Body of pancreas (tissue), 4 donors: ENCODE data around the gene TMUB1. TPM values are rescaled to one million over a fixed set of nuclear protein-coding genes. Genes with fewer than 3 reads are reported as not detected.

Source experiments
- ATAC-seq: fragments of 150-250 bp; one replicate; pipeline ENCODE4 v1.9.1; 2016
- DNase-seq, 4 donors: peaks; one replicate each; pipeline ENCODE4 v3.0.0-alpha.2; 2019
- H3K27ac ChIP-seq, 4 donors: fragments of 200-600 bp; sonication (generic); 1 replicate in 3 of 4; 2 replicates in 1 of 4; pipeline versions ENCODE4 v1.5.1 to v1.6.1; 2016 to 2019; ENCODE audit warnings: mild to moderate bottlenecking in 1 of 4, mixed read lengths in 1 of 4, moderate library complexity in 1 of 4
- H3K27me3 ChIP-seq, 2 donors: fragments of 200-600 bp; sonication (generic); one replicate each; pipeline ENCODE4 v1.6.0; 2016; ENCODE audit warnings: mild to moderate bottlenecking in 1 of 2
- H3K36me3 ChIP-seq, 2 donors: fragments of 200-600 bp; sonication (generic); replicated peaks in 1 of 2; 2 replicates each; pipeline ENCODE4 v1.5.1; 2016; ENCODE audit warnings: low read depth in 2 of 2; ENCODE audit not compliant: insufficient read depth in 1 of 2
- H3K4me1 ChIP-seq: fragments of 200-600 bp; sonication (generic); one replicate; pipeline ENCODE4 v1.6.0; 2016
- H3K4me3 ChIP-seq, 2 donors: fragments of 200-600 bp; sonication (generic); 1 replicate in 1 of 2; 2 replicates in 1 of 2; pipeline ENCODE4 v1.5.1; 2016 to 2019
- H3K9me3 ChIP-seq, 3 donors: fragments of 200-600 bp; sonication (generic); 1 replicate in 2 of 3; 2 replicates in 1 of 3; pipeline ENCODE4 v1.5.1; 2016
- POLR2A ChIP-seq, 3 donors: fragments of 450-650 bp; IDR thresholded peaks; one replicate each; pipeline ENCODE4 v1.6.1; 2016; ENCODE audit warnings: antibody characterized with exemption in 3 of 3, mild to moderate bottlenecking in 2 of 3
- WGBS, 2 donors: methylation state at CpG; one replicate each; pipeline ENCODE4 v1.1.5; 2017; 5-methylcytosine and 5-hydroxymethylcytosine counted together
- intact Hi-C: fragments of 100-400 bp; cut with DNase I; formaldehyde crosslinking; loops from one replicate; pipeline ENCODE4 v1.15.1; 2023
- total RNA-seq, 2 donors: library from RNA; depleted of rRNA; stranded (reverse); fragments of >200 nt; gene quantifications; one replicate each; pipeline ENCODE4 v1.1.0, GENCODE V29; 2016
- TF ChIP-seq, protein P1 (sequence below), 7 experiments: fragments of 450-650 bp in 4 of 7; fragments of 200-600 bp in 3 of 7; sonication (generic) in 3 of 7; IDR thresholded peaks; one replicate each; pipeline ENCODE4 v1.5.1; 2016 to 2019; ENCODE audit warnings: antibody characterized with exemption in 7 of 7

TMUB1 gene
- total RNA-seq, 2 donors from 2014 or later, result 34.9 to 54.2 TPM

DNA sequence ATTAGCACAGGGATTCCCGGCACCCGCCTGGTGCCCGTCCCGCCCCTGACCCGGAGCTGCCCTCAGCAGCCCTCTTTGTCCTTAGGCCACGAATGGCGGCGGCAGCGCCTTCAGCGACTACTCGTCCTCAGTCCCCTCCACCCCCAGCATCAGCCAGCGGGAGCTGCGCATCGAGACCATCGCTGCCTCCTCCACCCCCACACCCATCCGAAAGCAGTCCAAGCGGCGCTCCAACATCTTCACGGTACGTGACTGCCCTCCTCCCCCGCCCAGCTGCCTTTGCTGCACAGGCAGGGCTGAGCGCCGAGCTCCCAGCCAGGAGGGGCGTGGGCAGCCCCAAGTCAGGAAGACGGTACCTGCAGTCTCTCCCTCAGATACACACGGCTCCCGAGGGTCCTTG, 36.6 kb upstream of the TMUB1 start:
- DNase-seq (no peak), ATAC-seq (no peak)
- Histone ChIP-seq H3K27me3 (no peaks in the 10 kb centered on the region), H3K4me3 (no peak overlapping the region), H3K36me3 (peaks cover 0 to 20% of the 10 kb centered on the region in 2 donors), H3K4me1 (peaks cover 18% of the 10 kb centered on the region), H3K9me3 (no peaks in the 10 kb centered on the region), H3K27ac (no peak overlapping the region)
- no peak for TF ChIP-seq POLR2A (IDR thresholded peaks at IDR 0.05)
- TF ChIP-seq, protein P1, sequence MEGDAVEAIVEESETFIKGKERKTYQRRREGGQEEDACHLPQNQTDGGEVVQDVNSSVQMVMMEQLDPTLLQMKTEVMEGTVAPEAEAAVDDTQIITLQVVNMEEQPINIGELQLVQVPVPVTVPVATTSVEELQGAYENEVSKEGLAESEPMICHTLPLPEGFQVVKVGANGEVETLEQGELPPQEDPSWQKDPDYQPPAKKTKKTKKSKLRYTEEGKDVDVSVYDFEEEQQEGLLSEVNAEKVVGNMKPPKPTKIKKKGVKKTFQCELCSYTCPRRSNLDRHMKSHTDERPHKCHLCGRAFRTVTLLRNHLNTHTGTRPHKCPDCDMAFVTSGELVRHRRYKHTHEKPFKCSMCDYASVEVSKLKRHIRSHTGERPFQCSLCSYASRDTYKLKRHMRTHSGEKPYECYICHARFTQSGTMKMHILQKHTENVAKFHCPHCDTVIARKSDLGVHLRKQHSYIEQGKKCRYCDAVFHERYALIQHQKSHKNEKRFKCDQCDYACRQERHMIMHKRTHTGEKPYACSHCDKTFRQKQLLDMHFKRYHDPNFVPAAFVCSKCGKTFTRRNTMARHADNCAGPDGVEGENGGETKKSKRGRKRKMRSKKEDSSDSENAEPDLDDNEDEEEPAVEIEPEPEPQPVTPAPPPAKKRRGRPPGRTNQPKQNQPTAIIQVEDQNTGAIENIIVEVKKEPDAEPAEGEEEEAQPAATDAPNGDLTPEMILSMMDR (IDR thresholded peaks at IDR 0.05), result no peak
- 93 to 95% methylated on average over 27 of the region's 27 CpGs for WGBS, 2 donors
- intact Hi-C loops, result loop anchor here (10.0 kb wide), 2 partner anchors 185 to 225 kb away; no protein-coding TSS in a partner anchor

DNA sequence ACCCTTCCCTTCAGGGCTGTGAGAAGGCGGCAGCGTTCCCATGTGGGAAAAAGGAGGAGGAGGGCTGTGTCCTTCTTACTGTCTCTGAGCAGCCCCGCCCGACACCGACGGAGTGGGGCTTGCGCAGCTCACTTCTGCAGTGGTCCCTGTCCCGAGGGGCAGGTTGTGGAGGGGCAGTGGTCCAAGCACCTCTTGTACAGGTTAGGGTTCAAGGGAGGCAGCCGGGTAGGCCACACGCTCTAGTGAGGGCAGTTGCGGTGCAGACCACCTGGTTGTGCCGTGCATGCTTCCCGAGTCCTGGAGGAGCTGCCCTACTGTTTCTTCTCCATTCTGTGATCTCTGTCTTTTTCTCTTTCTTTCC, 35.7 kb upstream of the TMUB1 start:
- Histone ChIP-seq H3K36me3 (peaks cover 0 to 20% of the 10 kb centered on the region in 2 donors), H3K27me3 (no peaks in the 10 kb centered on the region), H3K4me1 (peaks cover 18% of the 10 kb centered on the region), H3K9me3 (no peaks in the 10 kb centered on the region), H3K4me3 (no peak overlapping the region), H3K27ac (no peak overlapping the region)
- no peak for DNase-seq
- TF ChIP-seq, protein P1 (IDR thresholded peaks at IDR 0.05), result no peak
- no peak for TF ChIP-seq POLR2A (IDR thresholded peaks at IDR 0.05)
- WGBS, 2 donors, result 88 to 94% methylated on average over 4 to 13 of the region's 13 CpGs
- no peak for ATAC-seq
- intact Hi-C loops, result loop anchor here (10.0 kb wide), 1 partner anchor 224 kb away; no protein-coding TSS in a partner anchor

DNA sequence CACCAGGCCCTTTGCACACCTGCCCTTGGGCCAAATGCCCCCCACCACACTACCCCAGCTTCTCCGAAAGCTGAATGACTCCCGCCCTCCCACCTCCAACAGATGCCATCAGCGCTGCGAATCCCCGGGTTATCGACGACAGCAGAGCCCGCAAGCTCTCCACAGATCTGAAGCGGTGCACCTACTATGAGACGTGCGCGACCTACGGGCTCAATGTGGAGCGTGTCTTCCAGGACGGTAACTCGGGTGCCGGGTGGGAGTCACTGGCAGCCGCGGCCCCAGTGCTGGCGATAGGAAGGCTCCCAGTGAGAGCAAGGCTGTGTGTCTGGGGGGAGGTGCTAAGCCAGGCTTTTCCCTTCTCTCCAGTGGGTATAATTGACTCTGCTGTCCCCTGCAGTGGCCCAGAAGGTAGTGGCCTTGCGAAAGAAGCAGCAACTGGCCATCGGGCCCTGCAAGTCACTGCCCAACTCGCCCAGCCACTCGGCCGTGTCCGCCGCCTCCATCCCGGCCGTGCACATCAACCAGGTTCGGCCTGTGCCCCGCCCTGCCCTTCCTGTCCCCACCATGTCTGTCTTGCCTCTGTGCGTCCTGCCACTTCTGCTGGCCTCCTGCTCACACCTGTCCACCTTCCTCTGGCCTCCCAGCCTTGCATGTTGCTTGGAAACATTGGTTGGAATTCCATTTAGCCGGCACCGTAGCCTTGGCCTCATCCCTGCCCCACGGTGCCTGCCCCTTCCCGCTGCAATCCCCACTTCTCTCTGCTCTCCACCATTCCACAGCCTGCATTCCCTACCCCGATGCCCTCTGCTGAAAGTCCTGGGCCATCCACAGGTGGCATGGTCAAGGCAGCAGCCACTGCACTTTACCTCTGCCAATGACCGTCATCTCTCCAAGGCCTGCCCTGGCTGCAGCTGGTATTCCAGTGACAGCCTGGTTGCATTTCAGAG, 35.1 kb upstream of the TMUB1 start:
- Histone ChIP-seq H3K4me1 (peaks cover 22% of the 10 kb centered on the region), H3K36me3 (peaks cover 0 to 20% of the 10 kb centered on the region in 2 donors), H3K27me3 (no peaks in the 10 kb centered on the region), H3K27ac (no peak overlapping the region), H3K4me3 (no peak overlapping the region), H3K9me3 (no peaks in the 10 kb centered on the region)
- no peak for DNase-seq
- TF ChIP-seq POLR2A (IDR thresholded peaks at IDR 0.05), result no peak
- TF ChIP-seq, protein P1 (IDR thresholded peaks at IDR 0.05), result no peak
- 91% methylated on average over 21 to 36 of the region's 38 CpGs for WGBS, 2 donors
- ATAC-seq, result no peak
- intact Hi-C loops, result loop anchor here (10.0 kb wide), 1 partner anchor 224 kb away; no protein-coding TSS in a partner anchor

DNA sequence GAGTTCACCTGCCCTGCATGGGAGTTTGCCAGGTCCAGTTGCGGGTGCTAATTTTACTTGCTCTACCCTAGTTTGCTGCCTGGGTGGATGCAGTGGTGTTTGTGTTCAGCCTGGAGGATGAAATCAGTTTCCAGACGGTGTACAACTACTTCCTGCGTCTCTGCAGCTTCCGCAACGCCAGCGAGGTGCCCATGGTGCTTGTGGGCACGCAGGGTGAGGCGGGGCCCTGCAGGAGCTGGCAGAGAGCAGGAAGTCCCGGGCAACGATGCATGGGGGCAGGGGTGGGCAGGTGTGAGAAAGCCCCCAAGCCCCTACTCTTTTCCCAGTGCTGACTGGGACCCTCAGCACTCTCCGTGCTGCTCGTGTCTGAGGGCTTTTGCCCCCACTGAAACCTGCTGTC, 34.3 kb upstream of the TMUB1 start:
- intact Hi-C loops, result loop anchor here (10.0 kb wide), 1 partner anchor 223 kb away; no protein-coding TSS in a partner anchor

More for the DNA sequence above, 34.3 kb upstream of the TMUB1 start:
- ATAC-seq, result no peak
- no peak for TF ChIP-seq POLR2A (IDR thresholded peaks at IDR 0.05)
- TF ChIP-seq, protein P1 (IDR thresholded peaks at IDR 0.05), result no peak
- Histone ChIP-seq H3K9me3 (no peaks in the 10 kb centered on the region), H3K36me3 (peaks cover 0 to 20% of the 10 kb centered on the region in 2 donors), H3K4me1 (peaks cover 30% of the 10 kb centered on the region), H3K27me3 (no peaks in the 10 kb centered on the region), H3K4me3 (no peak overlapping the region), H3K27ac (no peak overlapping the region)
- 80 to 91% methylated on average over 8 to 12 of the region's 12 CpGs for WGBS, 2 donors
- no peak for DNase-seq
